Upper lobe of right lung (tissue), 1 donor: ENCODE data around the gene TRMT1. TPM values are rescaled to one million over a fixed set of nuclear protein-coding genes. Genes with fewer than 3 reads are reported as not detected.

Source experiments
- ATAC-seq: fragments of 200-7000 bp; cut with Tn5 transposase; one replicate; pipeline ENCODE4 v1.9.1; 2020; ENCODE audit warnings: mild to moderate bottlenecking, moderate library complexity
- DNase-seq: peaks from one replicate; pipeline ENCODE4 v3.0.0-alpha.2; 2020
- H3K27ac ChIP-seq: fragments of 200-600 bp; one replicate; pipeline ENCODE4 v1.8.0; 2022
- H3K27me3 ChIP-seq: fragments of 200-600 bp; one replicate; pipeline ENCODE4 v1.8.0; 2022; ENCODE audit warnings: mild to moderate bottlenecking
- H3K36me3 ChIP-seq: fragments of 200-600 bp; one replicate; pipeline ENCODE4 v1.8.0; 2022
- H3K4me1 ChIP-seq: fragments of 200-600 bp; one replicate; pipeline ENCODE4 v1.8.0; 2022
- H3K4me3 ChIP-seq: fragments of 200-600 bp; one replicate; pipeline ENCODE4 v1.8.0; 2022; ENCODE audit warnings: mild to moderate bottlenecking
- H3K9me3 ChIP-seq: fragments of 200-600 bp; one replicate; pipeline ENCODE4 v1.8.0; 2022
- CTCF ChIP-seq: fragments of 200-600 bp; IDR thresholded peaks from one replicate; pipeline ENCODE4 v1.8.0; 2022; ENCODE audit warnings: antibody characterized with exemption
- intact Hi-C: fragments of 100-400 bp; cut with DNase I; formaldehyde crosslinking; loops from one replicate; pipeline ENCODE4 v1.11.0; 2022
- total RNA-seq: library from RNA; stranded (reverse); fragmentation: NEBNext Ultra II Directional; extraction: Animal tissue kit (Norgen Biotek cat#: 25700); gene quantifications from one replicate; pipeline ENCODE4 v1.2.1, GENCODE V29; 2021
- donor health status: DM: no; HTN: yes; CAD: no; lungs with severe emphysema.

Gene TRMT1
- total RNA-seq, 1 donor from 2014 or later: 33.7 TPM

- H3K27me3 ChIP-seq: no peaks in the 10 kb centered on the region
- intact Hi-C loops: no loop called here
- H3K4me3 ChIP-seq: peak overlapping the region; percentile 96
- peak; percentile 41 for ATAC-seq
- no peak for TF ChIP-seq CTCF
- H3K4me1 ChIP-seq: peaks cover 22% of the 10 kb centered on the region
- H3K27ac ChIP-seq: peak overlapping the region; percentile 99
- no peaks in the 10 kb centered on the region for H3K9me3 ChIP-seq
- DNase-seq: peak; percentile 98
- H3K36me3 ChIP-seq: no peaks in the 10 kb centered on the region
Observed at GRCh38 chr19:13154241-13154778, 37.8 kb upstream of the TRMT1 start.

GRCh38 chr19:13153569-13154240 lies 37.2 kb upstream of the TRMT1 start:
- Histone ChIP-seq H3K27ac (peak overlapping the region; percentile 99), H3K36me3 (no peaks in the 10 kb centered on the region), H3K27me3 (no peaks in the 10 kb centered on the region), H3K4me3 (peak overlapping the region; percentile 96), H3K9me3 (no peaks in the 10 kb centered on the region), H3K4me1 (peaks cover 26% of the 10 kb centered on the region)
- DNase-seq (no peak), ATAC-seq (no peak)
- TF ChIP-seq CTCF: peak; percentile 37
- intact Hi-C loops: no loop called here

GRCh38 chr19:13152974-13153568 lies 36.5 kb upstream of the TRMT1 start:
- no peak for TF ChIP-seq CTCF
- Histone ChIP-seq H3K27ac (peak overlapping the region; percentile 99), H3K4me3 (peak overlapping the region; percentile 96), H3K9me3 (no peaks in the 10 kb centered on the region), H3K27me3 (no peaks in the 10 kb centered on the region), H3K4me1 (peaks cover 31% of the 10 kb centered on the region), H3K36me3 (no peaks in the 10 kb centered on the region)
- peak; percentile 96 for DNase-seq
- ATAC-seq: peak; percentile 45
- intact Hi-C loops: no loop called here

GRCh38 chr19:13152356-13152973 lies 35.9 kb upstream of the TRMT1 start:
- no peak for DNase-seq
- peak overlapping the region; percentile 96 for H3K4me3 ChIP-seq
- no peak for ATAC-seq
- H3K4me1 ChIP-seq: peaks cover 31% of the 10 kb centered on the region
- peak overlapping the region; percentile 99 for H3K27ac ChIP-seq
- no peak for TF ChIP-seq CTCF
- no peaks in the 10 kb centered on the region for H3K36me3 ChIP-seq
- no peaks in the 10 kb centered on the region for H3K27me3 ChIP-seq
- intact Hi-C loops: no loop called here
- no peaks in the 10 kb centered on the region for H3K9me3 ChIP-seq

GRCh38 chr19:13151605-13152355 lies 35.2 kb upstream of the TRMT1 start:
- Histone ChIP-seq H3K27me3 (no peaks in the 10 kb centered on the region), H3K9me3 (no peaks in the 10 kb centered on the region), H3K27ac (peak overlapping the region; percentile 99), H3K4me1 (peaks cover 28% of the 10 kb centered on the region), H3K36me3 (no peaks in the 10 kb centered on the region), H3K4me3 (peak overlapping the region; percentile 96)
- intact Hi-C loops: no loop called here
- ATAC-seq (peak; percentile 68), DNase-seq (peak; percentile 98)
- TF ChIP-seq CTCF: peak; percentile 12
